GM12878 (cell line): ENCODE data around the gene PIGM. TPM values are rescaled to one million over a fixed set of nuclear protein-coding genes. Genes with fewer than 3 reads are reported as not detected.

Experiments
- ATAC-seq: fragments of 200-7000 bp; cut with Tn5 transposase; 3 replicates; pipeline ENCODE4 v1.9.1; 2020; ENCODE audit warnings: mild to moderate bottlenecking, moderate library complexity
- BruUV-seq: library from RNA; stranded (reverse); fragments of 400-500 nt; replicated peaks from 2 replicates; lab custom pipeline; 2021; lab: Mats Ljungman, UMichigan
- CTCF ChIA-PET: fragments of 300-600 bp; sonication (Branson Sonifier 250); formaldehyde crosslinking; extraction: SDS; loops from one replicate; lab custom pipeline; 2021; ENCODE audit warnings: inconsistent platforms; lab: Yijun Ruan, JAX
- POLR2A ChIA-PET: fragments of 350-600 bp; formaldehyde crosslinking; extraction: SDS; loops from one replicate; lab custom pipeline; 2021; ENCODE audit warnings: inconsistent platforms; lab: Charles Lee
- RAD21 ChIA-PET: fragments of 300-600 bp; sonication (Branson Sonifier 250); formaldehyde crosslinking; loops from one replicate; lab custom pipeline; 2023; ENCODE audit warnings: antibody characterized with exemption; ENCODE audit not compliant: unreplicated experiment; lab: Charles Lee
- SMC1A ChIA-PET: fragments of 300-600 bp; sonication (Branson Sonifier 250); formaldehyde crosslinking; loops from one replicate; lab custom pipeline; 2023; ENCODE audit not compliant: unreplicated experiment, uncharacterized antibody; lab: Charles Lee
- DNase-seq: peaks from one replicate; pipeline ENCODE4 v3.0.0-alpha.2; 2011; ENCODE audit warnings: low read depth, low spot score
- FAIRE-seq: peaks from 3 replicates; lab custom pipeline; 2011; peaks lifted over from hg19 to GRCh38; lab: Jason Lieb, UNC
- H2AFZ ChIP-seq: 2 replicates; pipeline ENCODE4 v1.6.0; 2011; ENCODE audit warnings: low read depth, low read length, control low read depth; ENCODE audit not compliant: control insufficient read depth
- H3K27ac ChIP-seq: 2 replicates; pipeline ENCODE4 v1.5.1; 2011; ENCODE audit warnings: control low read depth; ENCODE audit not compliant: control insufficient read depth, insufficient read depth
- H3K27me3 ChIP-seq, 2 experiments: replicated peaks in 1 of 2; 2 replicates each; pipeline versions ENCODE4 v1.6.0 to v1.6.1; 2011; ENCODE audit warnings: low read length in 1 of 2; ENCODE audit not compliant: control insufficient read depth in 2 of 2, insufficient read depth in 2 of 2
- H3K36me3 ChIP-seq, 2 experiments: 2 replicates each; pipeline ENCODE4 v1.5.1; 2011; ENCODE audit warnings: low read length in 1 of 2; ENCODE audit not compliant: control insufficient read depth in 2 of 2, insufficient read depth in 2 of 2
- H3K4me1 ChIP-seq: 2 replicates; pipeline ENCODE4 v1.6.1; 2011; ENCODE audit warnings: mild to moderate bottlenecking, low read length, moderate library complexity, mixed read lengths; ENCODE audit not compliant: control insufficient read depth, insufficient read depth
- H3K4me2 ChIP-seq: 2 replicates; pipeline ENCODE4 v1.6.0; 2011; ENCODE audit warnings: control low read depth; ENCODE audit not compliant: control insufficient read depth, insufficient read depth
- H3K4me3 ChIP-seq: fragments of 200-600 bp; sonication (generic); 2 replicates; pipeline ENCODE4 v1.5.1; 2016
- H3K79me2 ChIP-seq: 2 replicates; pipeline ENCODE4 v1.6.0; 2011; ENCODE audit warnings: low read length; ENCODE audit not compliant: control insufficient read depth, insufficient read depth
- H3K9ac ChIP-seq: 2 replicates; pipeline ENCODE4 v1.8.0; 2011; ENCODE audit warnings: low read length, control low read depth, mixed read lengths; ENCODE audit not compliant: control insufficient read depth, insufficient read depth
- H3K9me3 ChIP-seq: replicated peaks from 3 replicates; pipeline ENCODE4 v1.5.1; 2011; ENCODE audit warnings: mild to moderate bottlenecking, low read length; ENCODE audit not compliant: control insufficient read depth, insufficient read depth
- H4K20me1 ChIP-seq: 2 replicates; pipeline ENCODE4 v1.6.0; 2011; ENCODE audit not compliant: control insufficient read depth, insufficient read depth
- MXI1 ChIP-seq: fragments of 150-350 bp; IDR thresholded peaks from 2 replicates; pipeline ENCODE4 v1.6.1; 2011; ENCODE audit warnings: low read depth, mild to moderate bottlenecking, inconsistent platforms, low read length, improper control_type of control experiment
- ZNF274 ChIP-seq: IDR thresholded peaks from one replicate; pipeline ENCODE4 v1.8.0; 2011; ENCODE audit not compliant: insufficient read length, insufficient read depth
- ZNF384 ChIP-seq: IDR thresholded peaks from 2 replicates; pipeline ENCODE4 v1.6.1; 2012; ENCODE audit warnings: low read depth, mild to moderate bottlenecking, low read length, improper control_type of control experiment, borderline replicate concordance
- WGBS: methylation state at CpG from one replicate; pipeline ENCODE4 v1.1.6; 2016; ENCODE audit warnings: low lambda C conversion rate; ENCODE audit not compliant: insufficient replicate concordance, insufficient coverage; ENCODE audit errors: missing lambda C conversion rate; 5-methylcytosine and 5-hydroxymethylcytosine counted together
- in situ Hi-C: fragments of 300-500 bp; cut with MboI; formaldehyde crosslinking; loops from 9 replicates; pipeline ENCODE4 v1.14.3; 2018; ENCODE audit warnings: mixed read lengths
- intact Hi-C: fragments of 100-400 bp; cut with micrococcal nuclease; formaldehyde crosslinking; loops from one replicate; pipeline ENCODE4 v1.14.2; 2022; ENCODE audit not compliant: unreplicated experiment
- polyA plus RNA-seq, 11 experiments: library from polyadenylated mRNA; depleted of rRNA in 4 of 11; unstranded in 6 of 11; stranded (reverse) in 5 of 11; fragments of >200 nt; fragmentation: Nextera tagmentation in 4 of 11; fragmentation: Illumina TruSeq in 1 of 11; extraction: Ambion mirVana in 4 of 11; extraction: Trizol in 1 of 11; gene quantifications; 1 replicate in 1 of 11; 2 replicates in 10 of 11; pipeline versions ENCODE4 v1.2.1 to v1.2.3, GENCODE V29; 2011 to 2016; ENCODE audit warnings: inconsistent platforms in 2 of 11, missing spikeins in 2 of 11, low read depth in 1 of 11
- total RNA-seq, 4 experiments: library from RNA; depleted of rRNA in 3 of 4; stranded (reverse); fragments of >200 nt in 3 of 4; fragmentation: Illumina TruSeq in 1 of 4; extraction: Trizol in 1 of 4; gene quantifications; 2 replicates each; pipeline versions ENCODE4 v1.2.1 to v1.2.3, GENCODE V29; 2013 to 2021
- TF ChIP-seq, protein P1 (sequence below): IDR thresholded peaks from 2 replicates; pipeline ENCODE4 v1.6.1; 2011; ENCODE audit warnings: borderline replicate concordance, low read depth, mild to moderate bottlenecking, moderate library complexity, mixed read lengths, low read length; ENCODE audit not compliant: insufficient read depth; ENCODE audit errors: extremely low read length
- TF ChIP-seq, protein P2 (sequence below): fragments of 450-650 bp; IDR thresholded peaks from 2 replicates; pipeline ENCODE4 v1.6.1; 2017; ENCODE audit warnings: low read depth, mild to moderate bottlenecking, moderate library complexity

The PIGM gene
- total and polyA plus RNA-seq, 10 of the 15 experiments (the other 5 are each of a cell fraction or from before 2014, with no cell fraction given), result 2.6 to 6.1 (median 4.6) TPM

DNA sequence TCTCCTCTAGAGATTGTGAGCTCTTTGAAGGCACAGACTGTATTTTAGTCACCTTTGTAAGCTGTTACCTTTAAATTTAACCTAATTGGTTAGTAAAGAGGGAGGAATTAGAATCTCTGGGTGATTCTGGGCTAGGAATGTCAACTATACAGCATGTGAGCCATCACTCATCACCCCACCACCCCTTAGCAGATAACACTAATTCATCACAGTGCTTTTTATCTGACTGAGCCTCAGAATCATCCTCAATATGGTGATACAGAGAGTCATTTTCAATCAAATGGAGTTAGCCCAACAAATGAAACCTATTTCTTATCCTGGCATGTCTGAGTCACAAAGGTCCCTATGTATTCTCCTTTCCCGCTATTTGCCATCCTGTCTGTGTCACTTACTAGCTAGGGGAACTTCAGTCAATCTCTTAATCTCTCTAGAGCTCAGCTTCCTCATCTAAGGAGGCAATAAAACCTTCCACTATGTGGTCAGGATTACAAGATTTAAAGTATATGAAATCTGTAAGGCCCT, 24.9 kb upstream of the PIGM start (continued):
- TF ChIP-seq, protein P1, sequence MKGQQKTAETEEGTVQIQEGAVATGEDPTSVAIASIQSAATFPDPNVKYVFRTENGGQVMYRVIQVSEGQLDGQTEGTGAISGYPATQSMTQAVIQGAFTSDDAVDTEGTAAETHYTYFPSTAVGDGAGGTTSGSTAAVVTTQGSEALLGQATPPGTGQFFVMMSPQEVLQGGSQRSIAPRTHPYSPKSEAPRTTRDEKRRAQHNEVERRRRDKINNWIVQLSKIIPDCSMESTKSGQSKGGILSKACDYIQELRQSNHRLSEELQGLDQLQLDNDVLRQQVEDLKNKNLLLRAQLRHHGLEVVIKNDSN, result no peak
- no peak for TF ChIP-seq ZNF384

DNA sequence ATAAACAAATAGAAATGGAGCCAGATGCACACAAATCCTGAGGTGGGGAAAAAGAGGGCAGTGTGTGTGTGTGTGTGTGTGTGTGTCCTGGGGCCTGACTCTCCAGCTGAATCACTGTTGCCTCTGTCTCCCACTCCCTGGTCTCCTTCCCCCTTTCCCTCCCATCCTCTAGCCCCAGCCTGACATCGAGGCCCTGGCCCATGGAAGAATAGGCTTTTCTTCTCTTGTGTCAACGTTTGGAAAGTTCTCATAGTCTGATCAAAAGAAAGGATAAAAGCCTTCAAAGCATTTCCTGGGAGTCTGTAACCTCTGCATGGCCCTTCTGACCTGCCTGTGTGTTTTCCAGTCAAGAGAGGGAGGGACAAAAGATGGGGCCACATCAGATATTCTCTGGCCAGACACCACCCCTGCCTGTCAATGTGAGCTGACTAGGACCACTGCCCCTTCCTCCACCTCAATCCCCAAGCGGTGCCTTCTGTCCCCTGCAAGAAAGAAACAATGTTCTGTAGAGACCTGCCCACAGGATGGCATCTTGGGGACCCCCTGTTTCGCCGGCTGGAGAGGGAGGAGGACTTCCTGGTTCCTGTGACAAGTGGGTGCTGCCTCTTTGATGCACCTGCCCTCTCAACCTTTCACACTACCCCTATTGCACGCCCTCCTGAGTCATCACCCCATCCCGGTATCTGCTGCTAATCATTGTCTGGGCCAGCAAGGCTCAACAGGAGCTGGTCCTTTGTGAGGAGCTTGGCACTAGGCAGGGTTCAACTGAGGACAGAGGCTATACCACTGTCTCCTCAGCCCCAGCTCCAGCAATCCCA, 22.0 kb upstream of the PIGM start:
- TF ChIP-seq MXI1 (no peak), ZNF274 (no peak)
- TF ChIP-seq, protein P2, sequence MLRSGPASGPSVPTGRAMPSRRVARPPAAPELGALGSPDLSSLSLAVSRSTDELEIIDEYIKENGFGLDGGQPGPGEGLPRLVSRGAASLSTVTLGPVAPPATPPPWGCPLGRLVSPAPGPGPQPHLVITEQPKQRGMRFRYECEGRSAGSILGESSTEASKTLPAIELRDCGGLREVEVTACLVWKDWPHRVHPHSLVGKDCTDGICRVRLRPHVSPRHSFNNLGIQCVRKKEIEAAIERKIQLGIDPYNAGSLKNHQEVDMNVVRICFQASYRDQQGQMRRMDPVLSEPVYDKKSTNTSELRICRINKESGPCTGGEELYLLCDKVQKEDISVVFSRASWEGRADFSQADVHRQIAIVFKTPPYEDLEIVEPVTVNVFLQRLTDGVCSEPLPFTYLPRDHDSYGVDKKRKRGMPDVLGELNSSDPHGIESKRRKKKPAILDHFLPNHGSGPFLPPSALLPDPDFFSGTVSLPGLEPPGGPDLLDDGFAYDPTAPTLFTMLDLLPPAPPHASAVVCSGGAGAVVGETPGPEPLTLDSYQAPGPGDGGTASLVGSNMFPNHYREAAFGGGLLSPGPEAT, result no peak

More for the DNA sequence above, 22.0 kb upstream of the PIGM start:
- Histone ChIP-seq H3K79me2 (no peaks in the 10 kb centered on the region), H3K27me3 (peaks cover 3 to 8% of the 10 kb centered on the region in 2 experiments), H3K27ac (no peak overlapping the region), H2AFZ (no peak overlapping the region), H3K36me3 (no peaks in the 10 kb centered on the region), H3K9me3 (no peaks in the 10 kb centered on the region), H3K9ac (no peak overlapping the region), H3K4me2 (no peak overlapping the region), H3K4me1 (no peaks in the 10 kb centered on the region), H3K4me3 (no peak overlapping the region), H4K20me1 (no peaks in the 10 kb centered on the region)
- ChIA-PET RAD21 (no interaction called here), POLR2A (interaction anchor here (0.6 kb wide), 1 partner anchor 28 kb away, joined by 3 read pairs; the partner anchor contains the start of gene KCNJ9), SMC1A (interaction anchor here (0.8 to 1.2 kb wide), 3 partner anchors 21 to 25 kb away, joined by 3 to 4 read pairs (median 4); no protein-coding TSS in a partner anchor), CTCF (interaction anchor here (2.0 to 49.8 kb wide), 2 partner anchors 8 to 31 kb away, joined by 10 to 1035 read pairs; partner anchors contain the start of genes IGSF8, KCNJ10 and KCNJ9)
- no peak for DNase-seq
- BruUV-seq, result no TSS peak
- no peak for FAIRE-seq
- no peak for ATAC-seq
- WGBS, result 2% methylated on average over 7 of the region's 7 CpGs
- in situ Hi-C loops, result no loop called here
- intact Hi-C loops, result no loop called here
